SH-SY5Y (cell line): ENCODE measurements around the gene PICK1.

Experiments
- GATA2 ChIP-seq: IDR thresholded peaks from 2 replicates; pipeline ENCODE4 v1.6.1; 2011; ENCODE audit warnings: mild to moderate bottlenecking, low read depth, low read length
- GATA3 ChIP-seq: IDR thresholded peaks from 2 replicates; pipeline ENCODE4 v1.6.1; 2011; ENCODE audit warnings: low read depth, mild to moderate bottlenecking, low read length, moderate library complexity

- TF ChIP-seq GATA3: no peak
- no peak for TF ChIP-seq GATA2
Observed at GRCh38 chr22:38122616-38123015, 65.4 kb downstream of the PICK1 start.
